Loucy (cell line): ENCODE results near the gene SUCNR1.

Experiments
- H2AFZ ChIP-seq: fragments of 200-600 bp; sonication (generic); 2 replicates; pipeline ENCODE4 v1.6.0; 2016; ENCODE audit warnings: antibody characterized with exemption, mild to moderate bottlenecking, low read length, moderate library complexity
- H3F3A ChIP-seq: fragments of 200-600 bp; 2 replicates; pipeline ENCODE4 v1.6.0; 2016; ENCODE audit warnings: antibody characterized with exemption, low read depth, mild to moderate bottlenecking
- H3K27me3 ChIP-seq: fragments of 200-600 bp; sonication (generic); 2 replicates; pipeline ENCODE4 v1.6.1; 2014; ENCODE audit warnings: low read length, mild to moderate bottlenecking; ENCODE audit not compliant: insufficient read depth, poor library complexity, severe bottlenecking
- H3K36me3 ChIP-seq: fragments of 200-600 bp; sonication (generic); 2 replicates; pipeline ENCODE4 v1.6.1; 2016; ENCODE audit warnings: low read length; ENCODE audit not compliant: insufficient read depth
- H3K4me1 ChIP-seq: fragments of 200-600 bp; sonication (generic); 2 replicates; pipeline ENCODE4 v1.5.1; 2014; ENCODE audit warnings: low read length, mild to moderate bottlenecking; ENCODE audit not compliant: insufficient read depth, poor library complexity, severe bottlenecking
- H3K4me2 ChIP-seq: fragments of 200-600 bp; sonication (generic); 2 replicates; pipeline ENCODE4 v1.6.0; 2014; ENCODE audit warnings: antibody characterized with exemption, low read length, low read depth, mild to moderate bottlenecking; ENCODE audit not compliant: poor library complexity, severe bottlenecking
- H3K4me3 ChIP-seq: fragments of 200-600 bp; sonication (generic); 2 replicates; pipeline ENCODE4 v1.5.1; 2014; ENCODE audit warnings: low read length, mild to moderate bottlenecking, mixed read lengths; ENCODE audit not compliant: poor library complexity, severe bottlenecking
- H3K79me2 ChIP-seq: fragments of 200-600 bp; sonication (generic); 2 replicates; pipeline ENCODE4 v1.6.1; 2014; ENCODE audit warnings: low read length; ENCODE audit not compliant: insufficient read depth
- H3K9ac ChIP-seq: fragments of 200-600 bp; sonication (generic); 2 replicates; pipeline ENCODE4 v1.6.0; 2014; ENCODE audit warnings: mild to moderate bottlenecking, low read depth, low read length, moderate library complexity; ENCODE audit not compliant: poor library complexity, severe bottlenecking
- H3K9me2 ChIP-seq: fragments of 200-600 bp; sonication (generic); replicated peaks from 2 replicates; pipeline ENCODE4 v1.6.1; 2016; ENCODE audit warnings: low read depth, low read length, mixed read lengths
- H3K9me3 ChIP-seq: fragments of 200-600 bp; sonication (generic); 2 replicates; pipeline ENCODE4 v1.6.1; 2014; ENCODE audit warnings: mild to moderate bottlenecking, antibody characterized with exemption, low read length, low read depth; ENCODE audit not compliant: insufficient read depth
- H4K20me1 ChIP-seq: fragments of 200-600 bp; sonication (generic); 2 replicates; pipeline ENCODE4 v1.6.0; 2014; ENCODE audit warnings: antibody characterized with exemption, low read length, mild to moderate bottlenecking; ENCODE audit not compliant: insufficient read depth, poor library complexity, severe bottlenecking
- CTCF ChIP-seq: fragments of 200-600 bp; sonication (generic); conservative IDR thresholded peaks from 2 replicates; pipeline ENCODE4 v1.5.1; 2014; ENCODE audit warnings: mild to moderate bottlenecking, antibody characterized with exemption, low read length
- EZH2phosphoT487 ChIP-seq: fragments of 200-600 bp; IDR thresholded peaks from 2 replicates; pipeline ENCODE4 v1.6.1; 2018; ENCODE audit warnings: antibody characterized with exemption, mild to moderate bottlenecking, moderate library complexity, borderline replicate concordance

The SUCNR1 gene

GRCh38 chr3:151901644-151902285 lies 28.3 kb downstream of the SUCNR1 start:
- peaks cover 73% of the 10 kb centered on the region for H3K4me1 ChIP-seq
- H3K9me2 ChIP-seq = no peaks in the 10 kb centered on the region
- no peaks in the 10 kb centered on the region for H3K36me3 ChIP-seq
- peak overlapping the region; percentile 75 for H3K4me2 ChIP-seq
- H2AFZ ChIP-seq = no peak overlapping the region
- H3K9ac ChIP-seq = peak overlapping the region; percentile 78
- H4K20me1 ChIP-seq = no peaks in the 10 kb centered on the region
- peak overlapping the region; percentile 27 for H3K4me3 ChIP-seq
- H3K27me3 ChIP-seq = no peaks in the 10 kb centered on the region
- no peak for TF ChIP-seq CTCF
- TF ChIP-seq EZH2phosphoT487 = no peak
- H3K9me3 ChIP-seq = no peaks in the 10 kb centered on the region
- H3K79me2 ChIP-seq = no peaks in the 10 kb centered on the region
- peaks cover 17% of the 10 kb centered on the region for H3F3A ChIP-seq

GRCh38 chr3:151903501-151903991 lies 30.1 kb downstream of the SUCNR1 start:
- H3K4me2 ChIP-seq = peak overlapping the region; percentile 75

GRCh38 chr3:151905647-151906046 lies 32.2 kb downstream of the SUCNR1 start:
- no peaks in the 10 kb centered on the region for H3K27me3 ChIP-seq
- H2AFZ ChIP-seq = no peak overlapping the region
- H3K4me1 ChIP-seq = peaks cover 54% of the 10 kb centered on the region
- H3K9me3 ChIP-seq = no peaks in the 10 kb centered on the region
- no peaks in the 10 kb centered on the region for H3K9me2 ChIP-seq
- H3K4me2 ChIP-seq = no peak overlapping the region
- H3K4me3 ChIP-seq = no peak overlapping the region
- TF ChIP-seq CTCF (no peak), EZH2phosphoT487 (no peak)
- no peaks in the 10 kb centered on the region for H4K20me1 ChIP-seq
- H3F3A ChIP-seq = peaks cover 17% of the 10 kb centered on the region
- no peaks in the 10 kb centered on the region for H3K36me3 ChIP-seq
- no peaks in the 10 kb centered on the region for H3K79me2 ChIP-seq
- peak overlapping the region; percentile 78 for H3K9ac ChIP-seq

More at GRCh38 chr3:151903501-151903991, 30.1 kb downstream of the SUCNR1 start:
- Histone ChIP-seq H3K9me2 (no peaks in the 10 kb centered on the region), H3K4me3 (peak overlapping the region; percentile 46), H3F3A (peaks cover 17% of the 10 kb centered on the region), H3K9me3 (no peaks in the 10 kb centered on the region), H3K4me1 (peaks cover 71% of the 10 kb centered on the region), H3K27me3 (no peaks in the 10 kb centered on the region), H3K79me2 (no peaks in the 10 kb centered on the region), H4K20me1 (no peaks in the 10 kb centered on the region), H3K9ac (peak overlapping the region; percentile 78), H3K36me3 (no peaks in the 10 kb centered on the region), H2AFZ (0 out of 2 replicates have a peak overlapping the region, but pooled peaks have one; percentile 5)
- TF ChIP-seq CTCF (no peak), EZH2phosphoT487 (no peak)
